Uterus (tissue), 4 donors: ENCODE data around the gene TBCD. TPM values are rescaled to one million over a fixed set of nuclear protein-coding genes. Genes with fewer than 3 reads are reported as not detected.
A peak's percentile ranks its signal among the peaks of the same experiment; 100 is the strongest.
"Not testable (repeated sequence)": the region's sequence is repeated elsewhere in the genome, so short reads cannot be mapped to it uniquely, and the experiment has no call there.

Experiments used
- DNase-seq, 2 donors: peaks; one replicate each; pipeline ENCODE4 v3.0.0-alpha.2; 2019 to 2020
- H3K27ac ChIP-seq, 2 donors: fragments of 200-600 bp; sonication (generic); 1 replicate in 1 of 2; 2 replicates in 1 of 2; pipeline ENCODE4 v1.5.1; 2016 to 2018
- H3K27me3 ChIP-seq, 2 donors: fragments of 200-600 bp; sonication (generic); one replicate each; pipeline ENCODE4 v1.5.1; 2018 to 2019; ENCODE audit warnings: control low read depth in 1 of 2
- H3K36me3 ChIP-seq, 2 donors: fragments of 200-600 bp; sonication (generic); one replicate each; pipeline ENCODE4 v1.5.1; 2019; ENCODE audit warnings: control low read depth in 1 of 2
- H3K4me1 ChIP-seq, 2 donors: fragments of 200-600 bp; sonication (generic); one replicate each; pipeline ENCODE4 v1.5.1; 2018 to 2019; ENCODE audit warnings: control low read depth in 1 of 2
- H3K4me3 ChIP-seq, 2 donors: fragments of 200-600 bp; sonication (generic); 1 replicate in 1 of 2; 2 replicates in 1 of 2; pipeline ENCODE4 v1.5.1; 2018 to 2019; ENCODE audit warnings: mild to moderate bottlenecking in 1 of 2
- H3K9me3 ChIP-seq, 2 donors: fragments of 200-600 bp; sonication (generic); one replicate each; pipeline ENCODE4 v1.5.1; 2019; ENCODE audit warnings: control low read depth in 1 of 2
- CTCF ChIP-seq, 4 experiments: fragments of 200-600 bp in 2 of 4; fragments of 450-650 bp in 2 of 4; sonication (generic) in 2 of 4; IDR thresholded peaks; one replicate each; pipeline ENCODE4 v1.5.1; 2016 to 2019; ENCODE audit warnings: antibody characterized with exemption in 4 of 4, mild to moderate bottlenecking in 2 of 4, moderate library complexity in 1 of 4
- POLR2A ChIP-seq, 2 donors: fragments of 450-650 bp; IDR thresholded peaks; one replicate each; pipeline ENCODE4 v1.6.1; 2016; ENCODE audit warnings: antibody characterized with exemption in 2 of 2, mild to moderate bottlenecking in 1 of 2, moderate library complexity in 1 of 2
- intact Hi-C: fragments of 100-400 bp; cut with DNase I; formaldehyde crosslinking; loops from one replicate; pipeline ENCODE4 v1.15.1; 2023; ENCODE audit warnings: low total_unique reads
- total RNA-seq, 4 donors: library from RNA; depleted of rRNA in 3 of 4; stranded (reverse); fragments of >200 nt in 3 of 4; gene quantifications; one replicate each; pipeline versions ENCODE4 v1.1.0 to v1.2.4, GENCODE V29; 2014 to 2023
- donor health status: DM: yes; HTN: yes; CAD: no.

TBCD gene
- total RNA-seq, 4 donors from 2014 or later = 35.9 to 142 (median 61.3) TPM

GRCh38 chr17:82963104-82963950 is 211.5 kb downstream of the TBCD start:
- Histone ChIP-seq H3K27me3 (no peaks in the 10 kb centered on the region), H3K4me1 (no peaks in the 10 kb centered on the region), H3K36me3 (no peaks in the 10 kb centered on the region), H3K9me3 (no peaks in the 10 kb centered on the region), H3K4me3 (no peak overlapping the region), H3K27ac (peak overlapping the region in 1 of 2 donors; percentile 51)
- TF ChIP-seq POLR2A (IDR thresholded peaks at IDR 0.05) (no peak), CTCF (IDR thresholded peaks at IDR 0.05) (peak; percentile 55 to 86 (median 70))
- intact Hi-C loops = no loop called here
- DNase-seq = peak; percentile 69 to 70

GRCh38 chr17:82964451-82964850 is 212.6 kb downstream of the TBCD start:
- H3K9me3 ChIP-seq, H3K36me3 ChIP-seq, H3K4me1 ChIP-seq, DNase-seq, H3K27ac ChIP-seq, H3K27me3 ChIP-seq, intact Hi-C loops, H3K4me3 ChIP-seq: not testable (repeated sequence)

GRCh38 chr17:82964851-82965341 is 213.0 kb downstream of the TBCD start:
- Histone ChIP-seq H3K27ac (no peak overlapping the region), H3K4me1 (no peaks in the 10 kb centered on the region), H3K9me3 (no peaks in the 10 kb centered on the region), H3K36me3 (no peaks in the 10 kb centered on the region), H3K4me3 (no peak overlapping the region), H3K27me3 (no peaks in the 10 kb centered on the region)
- intact Hi-C loops = no loop called here
- no peak for DNase-seq
- TF ChIP-seq CTCF (IDR thresholded peaks at IDR 0.05) = no peak
- no peak for TF ChIP-seq POLR2A (IDR thresholded peaks at IDR 0.05)

- intact Hi-C loops = no loop called here
- H3K4me1 ChIP-seq = no peaks in the 10 kb centered on the region
- H3K4me3 ChIP-seq = no peak overlapping the region
- no peak for TF ChIP-seq POLR2A (IDR thresholded peaks at IDR 0.05)
- TF ChIP-seq CTCF (IDR thresholded peaks at IDR 0.05) = no peak
- H3K27me3 ChIP-seq = no peaks in the 10 kb centered on the region
- no peak overlapping the region for H3K27ac ChIP-seq
- no peak for DNase-seq
- H3K9me3 ChIP-seq = no peaks in the 10 kb centered on the region
- H3K36me3 ChIP-seq = no peaks in the 10 kb centered on the region
Measured at GRCh38 chr17:82965371-82965770, 213.5 kb downstream of the TBCD start.

- no peaks in the 10 kb centered on the region for H3K36me3 ChIP-seq
- no peak overlapping the region for H3K27ac ChIP-seq
- no peaks in the 10 kb centered on the region for H3K27me3 ChIP-seq
- TF ChIP-seq POLR2A (IDR thresholded peaks at IDR 0.05) (no peak), CTCF (IDR thresholded peaks at IDR 0.05) (no peak)
- no peaks in the 10 kb centered on the region for H3K9me3 ChIP-seq
- no peaks in the 10 kb centered on the region for H3K4me1 ChIP-seq
- intact Hi-C loops = no loop called here
- no peak overlapping the region for H3K4me3 ChIP-seq
- no peak for DNase-seq
Measured at GRCh38 chr17:82966415-82966814, 214.6 kb downstream of the TBCD start.
